GF-D8 (cell line): ENCODE data around the gene MTF2.
"Not testable (repeated sequence)": the region's sequence is repeated elsewhere in the genome, so short reads cannot be mapped to it uniquely, and the experiment has no call there.

Experiments used
- DNase-seq: peaks from one replicate; lab custom pipeline; 2025; lab: John Stamatoyannopoulos, UW

MTF2 gene

DNA sequence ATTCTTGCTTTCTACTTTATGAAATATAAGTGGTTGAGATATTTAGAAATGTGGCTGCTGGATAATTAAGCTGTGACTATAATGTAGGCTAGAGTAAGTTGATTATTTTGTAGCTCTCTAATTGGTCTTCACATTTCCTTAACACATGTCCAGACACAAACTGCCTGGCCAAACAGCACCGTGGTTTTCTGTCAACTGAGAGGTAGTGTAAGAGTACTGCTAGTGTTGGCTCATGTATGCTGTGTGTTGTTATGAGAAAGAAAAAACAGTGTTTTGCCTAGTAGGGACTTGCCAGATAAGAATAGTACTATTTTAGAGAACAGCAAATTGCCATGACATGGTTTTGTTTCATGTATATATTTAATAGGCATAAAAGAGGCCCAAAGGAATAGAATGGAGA lies 64.1 kb downstream of the MTF2 start:
- DNase-seq = no peak

DNA sequence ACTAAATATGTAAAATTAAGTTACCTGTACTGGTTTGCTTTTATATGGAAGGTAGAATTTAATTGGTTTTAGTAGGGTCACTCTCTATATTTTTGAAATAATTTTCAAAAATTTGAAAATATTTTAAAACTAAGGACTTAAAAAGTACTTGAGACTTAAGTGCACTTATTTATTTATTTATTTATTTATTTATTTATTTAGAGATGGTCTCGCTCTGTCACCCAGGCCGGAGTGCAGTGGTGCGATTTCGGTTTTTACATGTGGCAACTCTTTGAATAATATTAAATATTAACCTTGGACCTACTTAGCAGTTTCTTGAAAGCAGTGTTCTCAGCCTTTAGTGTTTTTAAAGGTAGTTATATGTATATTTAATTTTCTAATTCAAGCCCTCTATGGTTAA lies 64.7 kb downstream of the MTF2 start:
- DNase-seq = no peak

DNA sequence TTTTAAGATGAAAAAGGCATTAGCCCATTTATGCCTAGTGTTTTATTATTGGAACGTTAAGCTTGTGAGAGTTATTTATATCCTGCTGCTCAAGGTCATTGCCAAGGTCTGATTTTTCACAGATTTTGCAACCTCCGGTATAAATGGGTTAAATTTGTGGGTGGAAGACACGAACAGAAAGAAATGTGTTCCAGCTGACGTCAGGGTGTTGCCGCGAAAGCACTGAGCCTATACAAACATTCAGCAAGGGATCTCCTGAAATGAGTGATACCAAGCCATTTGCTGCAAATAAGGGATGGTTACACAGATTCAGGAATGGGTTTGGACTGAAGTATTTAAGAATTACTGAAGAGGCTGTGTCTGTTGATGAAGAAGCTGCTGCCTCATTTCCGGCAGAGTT lies 68.9 kb downstream of the MTF2 start:
- DNase-seq = no peak

DNA sequence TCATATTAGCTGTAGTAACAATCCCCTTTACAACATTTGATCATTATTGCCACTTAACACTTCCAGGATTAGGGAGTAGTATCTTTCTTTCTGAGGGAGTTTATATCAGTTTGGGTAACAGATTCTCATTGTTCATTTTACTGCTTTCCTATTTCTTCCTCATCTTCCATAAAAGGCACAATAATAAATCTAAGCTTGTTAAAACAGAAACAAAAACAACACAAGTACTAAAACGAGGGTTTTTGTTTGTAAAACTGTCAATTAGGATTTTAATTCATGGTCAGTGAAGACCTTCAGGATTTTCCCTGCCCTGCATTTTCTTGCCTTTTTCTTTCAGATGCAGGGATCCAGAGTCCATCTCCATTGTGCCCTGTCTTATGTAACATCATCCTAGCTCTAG lies 71.6 kb downstream of the MTF2 start:
- no peak for DNase-seq

DNA sequence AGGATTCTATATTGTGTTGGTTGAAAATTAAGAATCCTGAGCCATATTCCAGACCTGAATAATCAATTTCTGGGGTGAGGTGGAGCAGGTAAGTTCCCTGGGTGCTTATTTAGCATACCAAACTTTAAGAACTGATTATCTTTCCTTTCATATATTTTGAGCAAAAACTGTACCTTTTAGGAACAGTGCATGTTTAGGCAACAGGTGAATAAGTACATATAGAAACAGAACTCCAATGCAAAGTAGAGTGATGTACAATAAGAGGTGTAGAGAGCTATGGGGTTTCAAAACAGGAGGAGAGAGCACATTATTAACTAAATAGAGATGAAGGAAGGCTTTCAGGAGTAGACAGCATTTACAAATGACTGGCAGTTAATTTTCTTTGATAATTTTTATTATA lies 72.4 kb downstream of the MTF2 start:
- DNase-seq = no peak

DNA sequence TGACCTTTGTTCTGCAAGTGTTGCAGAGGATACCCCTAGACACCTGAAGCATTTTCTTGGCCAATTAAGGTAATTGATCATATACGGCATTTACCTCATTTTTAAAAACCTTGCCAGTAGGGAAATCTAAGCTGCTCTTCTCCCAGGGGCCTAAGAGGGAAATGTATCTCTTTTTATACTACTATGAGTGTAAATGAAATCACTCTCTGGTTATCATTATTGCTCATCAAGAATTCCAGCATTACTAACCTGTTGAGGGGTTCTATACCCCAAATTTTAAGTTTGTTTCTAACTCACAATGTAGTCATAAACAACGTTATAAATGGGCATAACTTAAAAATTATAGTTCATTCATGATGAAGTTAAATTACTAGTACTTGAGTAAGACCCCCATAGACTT lies 73.8 kb downstream of the MTF2 start:
- no peak for DNase-seq

DNA sequence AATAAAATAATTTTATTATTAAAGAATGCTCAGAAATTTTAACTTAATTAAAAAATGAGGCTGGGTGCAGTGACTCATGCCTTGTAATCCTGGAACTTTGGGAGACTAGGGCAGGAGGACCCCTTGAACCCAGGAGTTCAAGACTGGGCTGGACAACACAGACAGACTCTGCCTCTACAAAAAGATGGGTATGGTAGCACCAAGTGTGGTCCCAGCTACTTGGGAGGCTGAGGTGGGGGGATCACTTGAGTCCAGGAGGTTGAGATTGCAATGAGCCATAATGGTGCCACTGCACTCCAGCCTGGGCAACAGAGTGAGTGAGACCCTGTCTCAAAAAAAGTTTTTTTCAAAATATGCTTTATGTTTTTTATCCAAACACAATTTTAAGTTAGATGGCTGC lies 75.8 kb downstream of the MTF2 start:
- no peak for DNase-seq

DNA sequence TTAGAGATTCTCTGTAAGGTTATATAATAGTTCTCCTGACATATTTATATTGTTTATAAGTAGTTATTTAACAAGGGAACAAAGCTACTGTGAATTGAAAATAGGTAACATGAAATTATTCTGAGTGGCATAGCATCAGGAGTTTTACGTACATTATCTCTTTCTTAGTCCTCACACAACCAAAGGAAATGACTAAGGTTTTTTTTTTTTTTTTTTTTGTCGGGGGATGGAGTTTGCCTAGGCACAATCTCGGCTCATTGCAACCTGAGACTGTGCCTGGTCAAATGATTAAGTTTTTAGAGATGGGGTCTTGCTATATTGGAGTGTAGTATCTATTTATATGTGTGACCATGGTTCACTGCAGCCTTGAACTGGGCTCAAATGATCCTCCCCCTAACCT lies 76.3 kb downstream of the MTF2 start:
- DNase-seq = no peak

DNA sequence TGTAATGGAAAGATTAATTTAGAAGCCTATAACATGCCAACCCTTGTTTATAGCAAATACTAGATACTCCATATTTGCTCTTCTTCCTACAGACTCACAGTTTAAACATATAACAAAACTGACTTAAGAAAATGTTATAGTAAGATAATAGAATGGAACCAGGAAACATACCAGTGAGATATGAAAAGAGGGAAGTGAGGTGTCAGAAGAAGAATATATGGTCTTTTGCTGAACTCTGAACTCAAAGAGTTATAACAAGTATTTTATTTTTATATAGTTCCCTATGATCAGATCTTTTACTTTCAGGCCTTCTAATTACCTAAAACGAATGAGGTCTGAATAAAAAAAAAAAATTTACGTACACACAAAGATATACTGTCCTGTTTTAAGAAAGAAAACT lies 80.3 kb downstream of the MTF2 start:
- no peak for DNase-seq

DNA sequence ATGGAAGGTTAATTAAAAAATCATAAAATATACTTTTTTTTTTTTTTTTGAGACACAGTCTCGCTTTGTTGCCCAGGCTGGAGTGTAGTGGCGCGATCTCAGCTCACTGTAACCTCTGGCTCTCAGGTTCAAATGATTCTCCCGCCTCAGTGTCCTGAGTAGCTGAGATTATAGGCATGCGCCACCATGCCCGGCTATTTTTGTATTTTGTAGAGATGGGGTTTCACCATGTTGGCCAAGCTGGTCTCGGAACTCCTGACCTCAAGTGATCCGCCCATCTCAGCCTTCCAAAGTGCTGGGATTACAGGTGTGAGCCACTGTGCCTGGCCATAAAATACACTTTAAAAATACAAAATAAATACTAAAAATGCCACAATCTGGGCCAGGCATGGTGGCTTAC lies 84.2 kb downstream of the MTF2 start:
- not testable (repeated sequence) for DNase-seq

DNA sequence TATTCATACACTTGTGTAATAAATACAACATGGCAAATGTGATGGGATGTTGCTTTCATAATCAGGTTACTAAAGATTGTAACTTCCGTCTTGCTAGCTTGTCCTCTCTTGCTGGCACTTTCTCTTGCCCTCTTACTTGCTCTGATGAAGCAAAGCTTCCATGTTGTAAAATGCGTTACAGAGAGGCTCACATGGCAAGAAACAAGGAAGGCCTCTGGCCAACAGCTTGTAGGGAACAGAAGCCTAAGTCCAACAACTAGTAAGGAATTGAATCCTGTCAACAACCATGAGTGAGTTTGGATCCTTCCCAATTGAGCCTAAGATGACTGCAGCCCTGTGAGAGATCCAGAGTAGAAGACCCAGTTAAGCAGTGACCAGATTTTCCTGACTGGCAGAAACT lies 85.7 kb downstream of the MTF2 start:
- no peak for DNase-seq

DNA sequence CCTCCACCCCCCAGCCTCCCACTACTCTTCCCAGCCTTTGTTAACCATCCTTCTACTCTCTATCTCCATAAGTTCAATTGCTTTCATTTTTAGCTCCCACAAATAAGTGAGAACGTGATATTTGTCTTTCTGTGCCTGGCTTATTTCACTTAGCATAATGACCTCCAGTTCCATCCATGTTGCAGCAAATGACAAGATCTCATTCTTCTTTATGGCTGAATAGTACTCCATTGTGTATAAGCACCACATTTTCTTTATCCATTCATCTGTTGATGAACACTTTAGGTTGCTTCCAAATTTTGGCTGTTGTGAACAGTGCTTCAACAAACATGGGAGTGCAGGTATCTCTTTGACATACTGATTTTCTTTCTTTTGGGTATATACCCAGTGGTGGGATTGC lies 86.8 kb downstream of the MTF2 start:
- DNase-seq = not testable (repeated sequence)

DNA sequence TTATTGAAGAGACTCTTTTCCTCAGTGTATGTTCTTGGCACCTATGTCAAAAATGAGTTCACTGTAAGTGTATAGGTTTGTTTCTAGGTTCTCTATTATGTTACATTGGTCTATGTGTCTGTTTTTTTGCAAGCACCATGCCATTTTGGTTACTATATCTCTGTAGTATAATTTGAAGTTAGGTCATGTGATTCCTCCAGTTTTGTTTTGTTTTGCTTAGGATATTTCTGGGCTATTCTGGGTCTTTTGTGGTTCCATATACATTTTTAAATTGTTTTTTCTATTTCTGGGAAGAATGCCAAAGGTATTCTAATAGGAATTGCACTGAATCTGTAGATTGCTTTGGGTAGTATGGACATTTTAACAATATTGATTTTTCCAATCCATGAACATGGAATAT lies 87.9 kb downstream of the MTF2 start:
- no peak for DNase-seq

DNA sequence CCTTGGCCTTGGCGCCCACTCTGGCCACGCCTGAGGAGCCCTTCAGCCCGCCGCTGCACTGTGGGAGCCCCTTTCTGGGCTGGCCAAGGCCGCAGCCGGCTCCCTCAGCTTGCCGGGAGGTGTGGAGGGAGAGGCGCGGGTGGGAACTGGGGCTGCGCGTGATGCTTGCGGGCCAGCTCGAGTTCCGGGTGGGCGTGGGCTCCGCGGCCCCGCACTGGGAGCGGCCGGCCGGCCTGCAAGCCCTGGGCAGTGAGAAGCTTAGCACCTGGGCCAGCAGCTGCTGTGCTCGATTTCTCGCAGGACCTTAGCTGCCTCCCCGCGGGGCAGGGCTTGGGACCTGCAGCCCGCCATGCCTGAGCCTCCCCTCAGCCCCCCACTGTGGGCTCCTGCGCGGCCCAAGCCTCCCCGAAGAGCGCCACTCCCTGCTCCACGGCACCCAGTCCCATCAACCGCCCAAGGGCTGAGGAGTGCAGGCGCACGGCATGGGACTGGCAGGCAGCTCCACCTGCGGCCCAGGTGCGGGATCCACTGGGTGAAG lies 91.1 kb downstream of the MTF2 start:
- DNase-seq = not testable (repeated sequence)

DNA sequence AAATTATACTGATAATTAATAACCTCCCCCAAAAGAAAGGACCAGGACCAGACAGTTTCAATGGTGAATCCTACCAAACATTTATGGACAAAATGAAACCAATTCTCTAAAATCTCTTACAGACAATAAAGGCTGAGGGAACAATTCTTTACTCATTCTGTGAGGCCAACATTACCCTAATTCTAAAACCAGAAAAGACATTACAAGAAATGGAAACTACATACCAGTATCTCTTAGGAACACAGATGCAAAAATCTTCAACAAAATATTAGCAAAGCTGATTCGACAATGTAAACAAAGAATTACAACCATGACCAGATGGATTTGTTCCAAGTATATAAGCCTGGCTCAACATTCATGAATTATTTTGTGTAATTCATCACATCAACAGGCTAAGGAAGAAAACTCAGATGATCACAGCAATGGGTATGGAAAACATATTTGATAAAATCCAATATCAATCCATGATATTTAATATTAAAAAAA lies 92.5 kb downstream of the MTF2 start:
- DNase-seq = no peak

DNA sequence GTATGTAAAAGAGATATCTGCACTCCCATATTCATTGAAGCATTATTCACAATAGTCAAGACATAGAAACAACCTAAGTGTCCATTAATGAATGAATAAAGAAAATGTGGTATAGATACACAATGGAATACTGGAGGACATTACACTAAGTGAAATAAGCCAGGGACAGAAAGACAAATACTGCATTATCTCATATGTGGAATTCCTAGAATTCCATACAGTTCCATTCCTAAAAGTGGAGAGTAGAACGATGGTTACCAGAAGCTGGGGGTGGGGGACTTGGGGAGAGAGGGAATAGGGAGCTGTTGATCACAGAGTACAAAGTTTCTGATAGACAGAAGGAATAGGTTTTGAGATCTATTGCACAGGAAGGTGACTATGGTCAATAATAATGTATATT lies 93.7 kb downstream of the MTF2 start:
- no peak for DNase-seq

DNA sequence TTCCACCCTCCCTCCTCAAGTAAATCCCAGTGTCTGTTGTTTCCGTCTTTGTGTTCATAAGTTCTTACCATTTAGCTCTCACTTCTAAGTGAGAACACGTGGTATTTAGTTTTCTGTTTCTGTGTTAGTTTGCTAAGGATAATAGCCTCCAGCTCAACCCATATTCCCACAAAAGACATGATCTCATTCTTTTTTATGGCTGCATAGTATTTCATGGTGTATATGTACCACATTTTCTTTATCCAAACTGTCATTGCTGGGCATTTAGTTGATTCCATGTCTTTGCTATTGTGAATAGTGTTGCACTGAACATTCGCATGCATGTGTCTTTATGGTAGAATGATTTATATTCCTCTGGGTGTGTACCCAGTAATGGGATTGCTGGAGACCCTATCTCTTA lies 95.6 kb downstream of the MTF2 start:
- DNase-seq = not testable (repeated sequence)

DNA sequence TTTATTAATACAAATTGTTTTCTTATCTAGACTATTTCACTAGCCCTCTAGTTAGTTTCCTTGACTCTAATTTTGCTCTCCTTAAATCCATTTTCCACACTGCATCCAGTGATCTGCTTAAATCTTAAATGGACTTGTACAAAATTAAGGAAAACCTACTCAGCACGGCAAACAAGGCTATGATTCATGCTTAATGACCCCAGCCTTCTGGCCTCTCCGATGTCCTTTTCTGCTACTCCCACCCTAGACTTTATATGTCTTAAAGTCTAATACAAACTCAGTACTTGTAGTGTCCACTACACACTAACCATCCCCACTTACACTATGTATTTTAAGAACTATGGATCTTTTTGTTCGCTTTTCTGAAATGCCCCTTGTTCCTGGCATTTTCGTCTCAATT lies 98.9 kb downstream of the MTF2 start:
- DNase-seq = no peak

DNA sequence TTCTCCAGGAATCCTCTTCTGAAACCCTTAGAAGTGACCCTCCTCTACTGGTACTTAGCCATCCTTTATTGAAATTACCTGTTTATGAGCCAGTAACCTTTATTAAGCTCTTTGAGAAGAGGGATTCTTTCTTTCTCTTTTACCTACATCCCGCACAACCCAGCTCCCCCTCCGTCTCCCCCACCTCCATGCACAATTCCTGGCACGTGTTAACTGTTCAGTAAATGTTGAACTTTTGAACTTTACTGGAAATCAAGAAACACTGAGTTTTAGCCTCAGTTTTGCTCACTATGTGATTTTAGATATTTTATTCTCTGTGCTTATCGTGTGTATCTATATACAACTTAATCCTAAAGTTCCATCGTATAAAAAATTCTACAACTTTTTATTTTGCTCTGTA lies 99.3 kb downstream of the MTF2 start:
- DNase-seq = no peak

DNA sequence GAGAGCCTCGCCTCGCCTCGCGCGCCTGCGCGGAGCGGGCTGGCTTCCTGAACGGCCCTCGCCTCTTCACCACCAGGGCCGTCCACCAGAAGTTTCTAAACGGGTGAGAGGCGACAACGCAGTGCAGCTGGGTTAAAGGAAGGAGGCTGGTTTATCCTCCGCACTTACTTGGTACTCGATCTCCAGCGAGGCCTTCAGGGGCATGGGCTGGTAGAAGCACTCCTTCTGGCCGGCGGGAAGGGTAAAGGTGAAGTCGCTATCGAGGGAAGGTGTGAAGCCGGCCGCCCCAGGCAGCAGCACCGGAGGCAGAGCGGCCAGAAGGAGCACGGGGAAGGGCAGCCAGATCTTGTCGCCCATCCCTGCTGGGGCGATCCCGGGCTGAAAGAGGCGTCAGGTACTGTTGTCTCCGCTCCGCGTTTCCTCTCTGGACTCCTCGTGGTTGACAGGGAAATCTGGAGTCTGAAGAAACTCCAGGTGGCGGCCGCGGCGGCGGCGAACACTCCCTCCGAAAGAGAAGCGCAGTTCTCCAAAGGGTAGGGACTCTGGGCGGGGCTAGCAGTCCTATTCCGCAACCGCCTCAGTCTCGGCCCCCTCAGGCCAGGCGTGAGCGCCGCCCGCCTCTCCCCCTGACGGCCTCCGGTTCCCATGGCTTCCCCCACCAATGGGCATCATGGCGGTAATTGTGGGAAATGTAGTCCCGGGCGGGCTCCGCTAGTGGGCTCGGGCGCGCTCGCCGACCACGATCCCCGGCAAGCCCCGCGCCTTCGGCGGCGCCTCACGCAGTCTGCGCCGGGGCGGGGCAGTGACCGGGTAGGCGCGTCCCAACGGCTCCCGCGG lies 101.0 kb downstream of the MTF2 start, which contains the start of gene TMED5:
TMED5 (minus strand) TSS at position 528 of the 837 bp plus-strand sequence; CDS start at position 357, 171 bp downstream.
- peak; percentile 96 for DNase-seq

DNA sequence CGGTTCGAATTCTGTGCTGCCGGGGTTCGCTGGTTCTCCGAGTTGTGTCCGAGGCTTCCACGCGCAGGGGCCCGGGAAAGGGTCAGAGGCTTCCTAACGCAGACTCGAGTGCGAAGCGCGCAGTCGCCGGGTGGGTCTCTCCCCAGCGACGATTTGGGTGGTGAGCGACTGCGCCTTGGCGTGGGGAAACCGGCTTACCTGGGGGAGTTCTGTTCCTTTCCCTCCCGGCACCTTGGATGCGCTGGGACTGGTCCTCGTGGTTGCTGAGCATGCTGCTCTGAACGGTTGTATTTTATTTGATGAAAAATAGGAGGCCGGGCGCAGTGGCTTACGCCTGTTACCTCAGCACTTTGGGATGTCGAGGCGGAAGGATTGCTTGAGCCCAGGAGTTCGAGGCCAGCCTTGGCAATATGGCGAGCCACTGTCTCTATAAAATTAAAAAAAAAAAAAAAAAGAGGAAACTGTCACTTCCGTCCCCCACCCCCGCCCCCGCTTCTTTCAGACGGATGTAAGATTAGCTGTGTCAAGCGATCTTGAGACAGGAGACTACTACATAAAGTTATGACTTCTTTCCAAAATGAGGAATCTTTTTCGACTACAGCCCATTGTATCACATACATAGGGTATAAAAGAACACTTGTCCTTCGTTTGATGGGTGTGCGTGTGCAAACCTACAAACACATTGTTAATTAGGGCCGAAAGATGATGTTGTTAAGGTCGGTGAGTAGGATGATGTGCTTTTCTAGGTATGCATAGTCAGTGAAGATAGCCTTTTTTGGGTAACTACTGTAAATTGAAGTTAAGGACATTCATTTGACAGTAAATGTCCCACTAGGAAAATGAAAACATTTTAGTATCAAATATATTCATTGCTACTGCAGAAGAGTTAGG lies 101.9 kb downstream of the MTF2 start, which contains the start of gene CCDC18:
CCDC18 (plus strand) TSS at position 2 of the 891 bp plus-strand sequence. CDS start 2,638 bp downstream, outside the sequence.
- DNase-seq = peak; percentile 65

DNA sequence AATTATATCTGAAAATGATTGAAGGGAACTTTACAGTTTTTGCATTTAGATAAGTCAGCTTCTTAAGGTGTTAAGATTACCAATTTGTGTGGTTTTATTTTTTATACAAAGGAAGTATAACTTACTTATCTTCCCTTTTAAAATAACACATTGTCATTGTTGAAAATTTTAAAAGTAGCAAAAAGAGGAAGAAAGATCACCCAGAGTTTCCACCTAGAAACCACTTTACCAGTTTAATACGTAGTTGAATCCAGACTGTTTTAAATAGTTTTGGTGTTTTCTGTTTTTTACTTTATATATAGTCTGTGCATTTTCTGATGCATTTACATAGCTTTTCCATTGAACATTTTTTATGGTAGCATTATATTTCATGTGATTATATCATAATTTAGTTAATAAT lies 107.6 kb downstream of the MTF2 start:
- DNase-seq = peak; percentile 75
